B cell (primary cell): Measurements from ENCODE around the gene HASPIN. TPM values are rescaled to one million over a fixed set of nuclear protein-coding genes. Genes with fewer than 3 reads are reported as not detected.

Experiments
- ATAC-seq: fragments of 200-7000 bp; cut with Tn5 transposase; one replicate; pipeline ENCODE4 v1.10.0; 2021; ENCODE audit warnings: low read depth, mild to moderate bottlenecking, moderate number of reproducible peaks, moderate library complexity
- CTCF ChIA-PET: fragments of 350-600 bp; sonication (Branson Sonifier 250); formaldehyde crosslinking; loops from one replicate; lab custom pipeline; 2021; ENCODE audit warnings: antibody characterized with exemption, inconsistent platforms; lab: Charles Lee
- POLR2A ChIA-PET: fragments of 350-600 bp; sonication (Branson Sonifier 250); formaldehyde crosslinking; loops from one replicate; lab custom pipeline; 2021; ENCODE audit warnings: antibody characterized with exemption; lab: Charles Lee
- DNase-seq: peaks from one replicate; pipeline ENCODE4 v3.0.0; 2013
- H2AFZ ChIP-seq: 2 replicates; pipeline ENCODE4 v1.6.1; 2012; ENCODE audit warnings: mild to moderate bottlenecking, low read depth, low read length; ENCODE audit not compliant: insufficient read depth, poor library complexity, severe bottlenecking
- H3K27ac ChIP-seq, 2 donors: 1 replicate in 1 of 2; 2 replicates in 1 of 2; pipeline ENCODE4 v1.5.1; 2012 to 2013; ENCODE audit warnings: low read length in 2 of 2, mild to moderate bottlenecking in 2 of 2, moderate library complexity in 1 of 2
- H3K27me3 ChIP-seq, 4 experiments: fragments of 200-600 bp in 1 of 4; sonication (generic) in 1 of 4; replicated peaks in 1 of 4; 1 replicate in 2 of 4; 2 replicates in 2 of 4; pipeline versions ENCODE4 v1.6.1 to v1.7.0; 2013 to 2016; ENCODE audit warnings: low read length in 3 of 4, mild to moderate bottlenecking in 2 of 4, mixed read lengths in 1 of 4, moderate library complexity in 1 of 4; ENCODE audit not compliant: insufficient read depth in 4 of 4, control insufficient read depth in 3 of 4; ENCODE audit errors: control extremely low read depth in 1 of 4
- H3K36me3 ChIP-seq, 2 experiments: replicated peaks in 1 of 2; 1 replicate in 1 of 2; 2 replicates in 1 of 2; pipeline versions ENCODE4 v1.6.1 to v1.7.1; 2013; ENCODE audit warnings: low read length in 1 of 2; ENCODE audit not compliant: insufficient read depth in 2 of 2, control insufficient read depth in 1 of 2; ENCODE audit errors: control extremely low read depth in 1 of 2, extremely low read depth in 1 of 2
- H3K4me1 ChIP-seq, 2 donors: fragments of 200-600 bp in 1 of 2; sonication (generic) in 1 of 2; 1 replicate in 1 of 2; 2 replicates in 1 of 2; pipeline versions ENCODE4 v1.5.1 to v1.6.1; 2013 to 2017; ENCODE audit warnings: low read length in 2 of 2; ENCODE audit not compliant: control insufficient read depth in 2 of 2, insufficient read depth in 2 of 2
- H3K4me2 ChIP-seq: replicated peaks from 2 replicates; pipeline ENCODE3; 2012; ENCODE audit warnings: mild to moderate bottlenecking, low read depth, low read length; ENCODE audit not compliant: poor library complexity, severe bottlenecking
- H3K4me3 ChIP-seq, 5 experiments: fragments of 200-600 bp in 1 of 5; sonication (generic) in 1 of 5; 1 replicate in 3 of 5; 2 replicates in 2 of 5; pipeline versions ENCODE4 v1.5.1 to v1.7.0; 2011 to 2016; ENCODE audit warnings: low read length in 4 of 5, mild to moderate bottlenecking in 4 of 5, low read depth in 2 of 5, control low read depth in 1 of 5, moderate library complexity in 1 of 5; ENCODE audit not compliant: insufficient read depth in 1 of 5; ENCODE audit errors: control extremely low read depth in 1 of 5, extremely low read depth in 1 of 5
- H3K79me2 ChIP-seq: fragments of 200-600 bp; sonication (generic); one replicate; pipeline ENCODE4 v1.6.0; 2016; ENCODE audit warnings: low read length; ENCODE audit not compliant: control insufficient read depth, insufficient read depth
- H3K9ac ChIP-seq: fragments of 200-600 bp; sonication (generic); 2 replicates; pipeline ENCODE4 v1.6.1; 2017; ENCODE audit warnings: mild to moderate bottlenecking, low read length, moderate library complexity
- H3K9me3 ChIP-seq, 3 donors: one replicate each; pipeline versions ENCODE4 v1.6.1 to v1.7.1; 2013; ENCODE audit warnings: low read length in 2 of 3; ENCODE audit not compliant: control insufficient read depth in 2 of 3, insufficient read depth in 1 of 3; ENCODE audit errors: control extremely low read depth in 1 of 3
- H4K20me1 ChIP-seq: 2 replicates; pipeline ENCODE4 v1.6.0; 2012; ENCODE audit warnings: mild to moderate bottlenecking, low read length; ENCODE audit not compliant: insufficient read depth, control insufficient read depth, poor library complexity, severe bottlenecking
- H3K27ac Mint-ChIP-seq: one replicate; pipeline ENCODE4 v1.8.0; 2021; ENCODE audit warnings: mixed read lengths
- H3K27me3 Mint-ChIP-seq: one replicate; pipeline ENCODE4 v1.8.0; 2021; ENCODE audit warnings: mixed read lengths
- H3K4me1 Mint-ChIP-seq: one replicate; pipeline ENCODE4 v1.8.0; 2021; ENCODE audit warnings: mixed read lengths
- H3K4me3 Mint-ChIP-seq: one replicate; pipeline ENCODE4 v1.8.0; 2021; ENCODE audit warnings: mixed read lengths
- H3K9me3 Mint-ChIP-seq: one replicate; pipeline ENCODE4 v1.8.0; 2022; ENCODE audit warnings: mixed read lengths; ENCODE audit not compliant: insufficient read depth
- CTCF ChIP-seq: fragments of 200-600 bp; IDR thresholded peaks from one replicate; pipeline ENCODE4 v1.8.0; 2022; ENCODE audit warnings: antibody characterized with exemption, mild to moderate bottlenecking
- EZH2 ChIP-seq: IDR thresholded peaks from 2 replicates; pipeline ENCODE4 v1.6.1; 2012; ENCODE audit warnings: borderline replicate concordance, low read depth, mild to moderate bottlenecking, moderate library complexity, low read length; ENCODE audit not compliant: insufficient read depth, poor library complexity, severe bottlenecking
- WGBS: methylation state at CpG from one replicate; pipeline ENCODE4 v1.1.5; 2013; ENCODE audit warnings: missing lambda C conversion rate; ENCODE audit not compliant: insufficient coverage; 5-methylcytosine and 5-hydroxymethylcytosine counted together
- intact Hi-C: fragments of 100-400 bp; cut with micrococcal nuclease; formaldehyde crosslinking; loops from one replicate; pipeline ENCODE4 v1.10.0; 2022
- polyA plus RNA-seq: library from polyadenylated mRNA; depleted of rRNA; stranded (reverse); fragments of >200 nt; gene quantifications from 2 replicates; pipeline ENCODE4 v1.2.3, GENCODE V29; 2012
- total RNA-seq, 2 donors: library from RNA; stranded (reverse); fragments of 120-200 nt in 1 of 2; gene quantifications; 1 replicate in 1 of 2; 2 replicates in 1 of 2; pipeline versions ENCODE4 v1.2.3 to v1.2.4, GENCODE V29; 2013 to 2022

Gene HASPIN
- total and polyA plus RNA-seq, 2 donors (not counting 1 experiment from before 2014, with no cell fraction given): 0.28 to 3.1 TPM

DNA sequence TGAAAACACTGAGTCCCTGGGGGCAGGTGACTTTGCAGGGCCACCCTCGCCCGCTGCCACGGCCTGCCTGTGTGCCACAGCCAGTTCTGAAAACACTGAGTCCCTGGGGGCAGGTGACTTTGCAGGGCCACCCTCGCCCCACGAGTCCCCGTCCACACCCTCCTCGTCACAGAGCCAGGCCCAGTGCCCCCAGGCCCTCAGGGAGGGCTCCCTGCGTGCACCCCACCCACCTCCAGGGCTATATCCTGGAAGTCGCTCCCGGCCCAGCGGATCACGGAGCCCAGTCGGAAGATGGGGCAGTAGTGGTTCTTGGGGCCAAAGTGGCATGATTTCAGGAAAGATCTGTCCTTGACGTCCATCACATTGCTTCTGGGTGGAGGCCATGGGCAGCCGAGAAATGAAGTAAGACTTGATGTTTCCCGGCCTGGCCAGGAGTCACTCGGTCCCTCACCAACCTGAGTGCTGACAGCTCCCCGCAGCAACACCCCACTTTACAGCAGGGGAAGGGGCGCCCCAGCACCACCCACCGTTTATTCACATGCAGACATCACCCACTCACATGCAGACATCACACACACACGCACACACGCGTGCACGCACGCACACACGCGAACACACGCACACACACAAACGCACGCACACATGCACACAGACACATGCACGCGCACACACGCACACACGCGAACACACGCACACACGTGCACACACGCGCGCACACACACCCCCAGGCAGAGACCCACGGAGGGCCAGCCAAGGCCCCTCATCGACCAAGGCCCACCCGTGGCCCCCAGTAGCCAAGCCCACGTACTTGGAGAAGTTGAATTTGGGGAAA is 34.2 kb upstream of the HASPIN start:
- no peaks in the 10 kb centered on the region for H3K9me3 ChIP-seq
- peak overlapping the region; percentile 6 for H3K9ac ChIP-seq
- CTCF ChIA-PET: interaction anchor here (0.6 to 5.0 kb wide), 3 partner anchors 22 to 48 kb away, joined by 3 to 27 read pairs (median 5); no protein-coding TSS in a partner anchor
- peaks cover 58 to 71% of the 10 kb centered on the region in 2 donors for H3K4me1 ChIP-seq
- peak overlapping the region; percentile 80 for H3K4me2 ChIP-seq
- peaks cover 61% of the 10 kb centered on the region for H3K79me2 ChIP-seq
- DNase-seq (peak; percentile 56), ATAC-seq (no peak)
- Mint-ChIP-seq H3K4me3 (peak overlapping the region; percentile 78), H3K27ac (peak overlapping the region; percentile 94), H3K4me1 (peaks cover 64% of the 10 kb centered on the region), H3K27me3 (no peaks in the 10 kb centered on the region), H3K9me3 (no peaks in the 10 kb centered on the region)
- H3K27ac ChIP-seq: peak overlapping the region; percentile 49 to 58
- H3K27me3 ChIP-seq: no peaks in the 10 kb centered on the region
- peaks cover 0 to 54% of the 10 kb centered on the region in 2 experiments for H3K36me3 ChIP-seq
- WGBS: 77% methylated on average over 32 of the region's 44 CpGs
- peaks cover 53% of the 10 kb centered on the region for H4K20me1 ChIP-seq
- no peak overlapping the region for H2AFZ ChIP-seq
- H3K4me3 ChIP-seq: peak overlapping the region in 2 of 5 experiments; percentile 24
- intact Hi-C loops: loop anchor here (5.0 kb wide), 2 partner anchors 223 to 278 kb away; no protein-coding TSS in a partner anchor
- TF ChIP-seq CTCF (no peak), EZH2 (no peak)
- POLR2A ChIA-PET: interaction anchor here (0.6 kb wide), 1 partner anchor 49 kb away, joined by 5 read pairs; no protein-coding TSS in a partner anchor
